ENCODE results near the gene SLC4A4.

SLC4A4 gene

DNA sequence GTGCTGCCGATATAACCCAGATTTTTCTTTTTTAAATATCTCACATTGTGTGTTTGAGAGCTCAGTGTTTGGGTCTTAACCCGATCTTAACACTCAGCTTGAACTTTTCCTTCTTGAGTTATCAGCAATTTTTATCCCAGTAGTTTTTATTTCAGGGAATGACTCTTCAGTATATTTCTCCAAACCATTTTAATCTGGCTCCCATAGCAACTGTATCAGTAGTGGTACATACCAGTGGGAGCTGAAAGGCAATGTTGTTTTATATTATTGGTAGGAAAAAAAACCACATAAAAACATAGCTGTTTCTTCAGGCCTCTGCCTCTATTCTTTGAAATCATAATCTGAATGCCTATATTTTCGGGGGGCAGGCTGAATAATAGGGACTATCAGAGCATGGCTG is 111.1 kb downstream of the SLC4A4 start:
- DNase-seq, result no peak
- TF ChIP-seq GATA1 (IDR thresholded peaks at IDR 0.05; ENCODE audit: low read depth, low read length), result no peak
- TF ChIP-seq POLR2A (IDR thresholded peaks at IDR 0.05; ENCODE audit: low read length), result no peak

DNA sequence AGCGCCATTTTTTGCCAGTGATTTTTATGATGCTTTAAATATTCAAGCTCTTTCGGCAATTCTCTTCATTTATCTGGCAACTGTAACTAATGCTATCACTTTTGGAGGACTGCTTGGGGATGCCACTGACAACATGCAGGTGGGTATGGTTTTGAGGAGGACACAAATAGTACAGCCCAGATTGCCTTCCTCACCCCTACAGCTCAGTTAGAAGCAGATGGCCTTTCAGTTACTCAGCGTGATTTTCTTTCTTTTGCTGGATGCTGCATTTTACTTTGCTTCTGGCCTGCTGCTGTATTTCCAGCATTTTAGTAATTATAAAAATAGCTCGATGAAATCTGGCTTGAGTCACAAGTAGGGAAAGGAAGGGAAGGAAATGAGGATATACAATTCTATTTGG is 114.7 kb downstream of the SLC4A4 start:
- no peak for DNase-seq
- TF ChIP-seq POLR2A (IDR thresholded peaks at IDR 0.05; ENCODE audit: low read length) (no peak), GATA1 (IDR thresholded peaks at IDR 0.05; ENCODE audit: low read depth, low read length) (no peak)

DNA sequence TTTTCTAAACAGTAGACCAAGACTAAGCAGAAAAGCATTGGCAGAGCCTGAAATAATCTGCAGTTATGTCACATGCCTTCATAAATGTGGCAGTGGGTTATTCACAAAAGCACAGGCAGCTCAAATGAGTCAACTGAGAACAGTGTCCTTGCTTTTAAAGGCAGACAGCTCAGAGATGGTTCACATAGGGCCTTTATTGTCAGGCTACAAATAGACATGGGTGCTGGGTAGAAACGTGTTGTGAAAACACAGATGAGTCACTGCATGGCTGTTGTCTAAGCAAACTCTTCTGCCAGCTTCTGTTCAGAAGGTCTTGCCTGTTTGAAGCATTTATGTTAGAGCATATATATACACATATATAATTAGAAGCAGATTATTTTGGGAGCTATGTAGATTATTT is 118.0 kb downstream of the SLC4A4 start:
- TF ChIP-seq GATA1 (IDR thresholded peaks at IDR 0.05; ENCODE audit: low read depth, low read length), result no peak
- no peak for TF ChIP-seq POLR2A (IDR thresholded peaks at IDR 0.05; ENCODE audit: low read length)
- no peak for DNase-seq

DNA sequence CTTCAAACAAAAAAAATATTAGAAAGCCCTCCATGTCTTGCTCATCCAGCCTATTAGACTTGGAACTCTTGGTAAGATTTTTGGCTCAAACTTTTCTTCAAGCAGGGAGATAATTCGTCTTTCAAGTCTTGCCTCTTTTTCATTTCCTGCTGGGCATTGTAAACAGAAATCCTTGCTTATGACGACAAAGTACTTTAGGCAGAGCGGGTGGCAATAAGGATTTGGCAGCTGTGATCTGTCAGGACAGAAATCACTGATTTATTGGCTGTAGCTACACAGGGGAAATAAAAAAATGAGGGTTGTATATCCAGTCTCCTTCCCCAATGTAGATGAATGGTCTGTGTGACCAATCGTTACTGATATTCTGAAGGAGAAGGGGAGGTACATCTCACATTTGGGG is 121.6 kb downstream of the SLC4A4 start:
- TF ChIP-seq GATA1 (IDR thresholded peaks at IDR 0.05; ENCODE audit: low read depth, low read length), result no peak
- TF ChIP-seq POLR2A (IDR thresholded peaks at IDR 0.05; ENCODE audit: low read length), result no peak

DNA sequence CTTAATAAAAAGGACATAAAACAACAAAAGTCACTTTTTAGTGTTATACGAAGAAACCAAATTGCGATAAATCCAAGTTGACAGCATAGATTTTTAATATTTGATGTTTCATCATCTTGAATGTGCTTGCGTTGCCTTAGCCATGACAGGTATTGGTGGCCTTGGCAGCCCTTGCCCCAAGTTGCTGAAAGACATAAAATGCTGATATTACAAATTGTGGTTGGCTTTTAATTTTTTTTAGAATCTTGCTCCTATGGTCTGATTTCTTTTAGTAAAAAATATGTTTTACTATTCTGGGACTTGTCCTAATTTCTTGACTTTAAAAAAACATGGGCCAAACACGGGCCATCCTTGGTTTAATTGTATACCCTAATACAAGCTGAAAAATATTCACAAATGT is 122.6 kb downstream of the SLC4A4 start:
- no peak for DNase-seq
- TF ChIP-seq POLR2A (IDR thresholded peaks at IDR 0.05; ENCODE audit: low read length), result no peak
- no peak for TF ChIP-seq GATA1 (IDR thresholded peaks at IDR 0.05; ENCODE audit: low read depth, low read length)

More for the DNA sequence above, 121.6 kb downstream of the SLC4A4 start:
- no peak for DNase-seq

DNA sequence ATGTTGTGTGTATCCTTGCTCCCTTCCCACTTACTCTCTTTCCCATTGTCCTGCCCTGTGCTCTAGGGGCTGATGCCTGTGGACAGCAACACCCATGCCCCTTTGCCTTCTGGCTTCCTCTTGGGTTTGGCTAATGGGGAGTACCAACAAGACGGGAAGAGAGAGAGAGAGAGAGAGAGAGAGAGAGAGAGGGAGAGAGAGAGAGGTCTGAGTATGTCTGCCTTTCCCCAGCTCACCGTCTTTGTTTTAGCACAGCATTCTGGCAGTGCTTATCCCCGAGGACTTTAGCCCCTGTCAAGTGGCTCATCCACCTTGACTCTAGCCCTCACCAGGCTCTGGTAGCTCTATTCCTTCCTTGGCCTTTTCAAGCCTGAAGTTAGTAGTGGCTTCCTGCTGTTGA is 128.0 kb downstream of the SLC4A4 start:
- TF ChIP-seq GATA1 (IDR thresholded peaks at IDR 0.05; ENCODE audit: low read depth, low read length) (no peak), POLR2A (IDR thresholded peaks at IDR 0.05; ENCODE audit: low read length) (no peak)
- no peak for DNase-seq

DNA sequence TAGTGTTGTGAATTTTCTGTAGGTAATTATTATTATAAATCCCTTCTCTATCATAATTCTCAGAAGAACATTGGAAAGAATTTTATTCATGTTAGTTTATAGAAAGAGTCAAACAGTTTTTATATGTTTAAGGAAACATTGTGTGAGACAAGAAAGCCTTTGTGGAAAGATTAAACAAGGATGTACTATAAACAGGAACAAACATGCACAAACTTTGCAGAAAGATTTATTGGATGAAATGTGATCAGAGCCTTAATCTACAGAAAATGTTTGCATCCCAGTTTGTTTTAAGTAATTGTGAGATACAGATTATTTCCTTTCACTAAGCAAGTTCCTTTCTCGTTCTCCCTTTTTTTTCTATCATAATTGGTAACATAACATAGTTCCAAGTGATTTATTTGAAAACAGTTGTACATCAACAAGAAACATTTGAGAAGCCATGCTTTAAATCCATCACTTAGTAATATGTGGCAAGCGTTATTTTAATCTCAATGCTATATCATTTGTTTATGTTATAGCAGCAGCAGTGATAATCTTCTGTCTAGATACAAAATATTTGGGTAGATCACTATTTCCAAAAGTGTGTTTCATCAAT is 129.4 kb downstream of the SLC4A4 start:
- no peak for TF ChIP-seq POLR2A (IDR thresholded peaks at IDR 0.05; ENCODE audit: low read length)
- TF ChIP-seq GATA1 (IDR thresholded peaks at IDR 0.05; ENCODE audit: low read depth, low read length), result no peak
- no peak for DNase-seq

DNA sequence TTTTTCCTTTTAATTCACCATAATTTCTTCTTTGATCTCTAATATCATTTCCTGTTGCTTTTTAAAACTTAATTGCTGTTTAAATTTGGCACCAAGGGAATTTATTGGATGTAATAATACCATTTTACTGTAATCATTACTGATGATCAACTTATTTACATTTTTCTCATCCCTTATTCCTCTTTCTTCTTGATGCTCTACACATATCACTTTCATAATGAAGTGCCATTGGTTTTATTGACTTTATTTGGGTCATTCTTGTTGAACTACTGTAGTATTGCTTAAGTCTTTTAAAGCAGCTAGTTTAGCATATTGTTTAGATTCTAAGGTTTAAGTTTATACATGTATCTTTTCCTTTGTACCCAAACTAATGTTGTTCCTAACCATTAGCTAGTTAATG is 130.7 kb downstream of the SLC4A4 start:
- TF ChIP-seq GATA1 (IDR thresholded peaks at IDR 0.05; ENCODE audit: low read depth, low read length) (no peak), POLR2A (IDR thresholded peaks at IDR 0.05; ENCODE audit: low read length) (no peak)
- no peak for DNase-seq

DNA sequence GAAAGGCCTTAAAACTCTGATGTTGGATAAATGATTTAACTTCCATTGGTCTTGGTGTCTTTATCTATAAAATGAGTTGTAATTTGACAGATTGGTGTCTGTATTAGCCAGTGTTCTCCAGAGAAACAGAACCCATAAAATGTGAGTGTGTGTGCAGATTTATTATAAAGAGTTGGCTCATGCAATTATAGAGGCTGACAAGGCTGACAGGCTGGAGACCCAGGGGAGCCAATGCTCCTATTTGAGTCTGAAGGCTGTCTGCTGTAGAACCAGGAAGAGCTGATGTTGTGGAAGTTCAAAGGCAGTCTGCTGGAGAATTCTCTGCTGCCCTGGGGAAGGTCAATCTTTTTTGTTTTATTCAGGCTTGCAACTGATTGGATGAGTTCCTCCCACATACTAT is 131.7 kb downstream of the SLC4A4 start:
- TF ChIP-seq GATA1 (IDR thresholded peaks at IDR 0.05; ENCODE audit: low read depth, low read length) (no peak), POLR2A (IDR thresholded peaks at IDR 0.05; ENCODE audit: low read length) (no peak)
- DNase-seq, result no peak

DNA sequence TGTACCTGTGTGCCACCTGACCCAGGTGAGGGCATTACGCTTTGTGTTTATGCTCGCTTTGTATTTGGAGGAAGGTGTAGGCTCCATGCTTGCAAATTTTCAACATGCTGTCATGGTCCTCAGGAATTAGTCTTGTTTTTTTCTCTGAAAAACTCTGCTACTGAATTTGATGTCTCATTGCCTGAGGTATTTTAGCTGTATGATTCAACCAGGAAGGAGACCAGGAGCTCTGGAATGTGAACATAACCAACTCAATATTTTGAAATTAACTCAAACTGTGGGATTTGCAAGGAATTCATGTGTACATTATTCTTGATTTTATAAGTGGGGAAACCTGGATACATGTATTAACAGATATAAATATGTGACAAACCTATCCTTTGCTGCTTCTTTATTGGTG is 134.1 kb downstream of the SLC4A4 start:
- TF ChIP-seq POLR2A (IDR thresholded peaks at IDR 0.05; ENCODE audit: low read length), result no peak
- DNase-seq, result no peak

DNA sequence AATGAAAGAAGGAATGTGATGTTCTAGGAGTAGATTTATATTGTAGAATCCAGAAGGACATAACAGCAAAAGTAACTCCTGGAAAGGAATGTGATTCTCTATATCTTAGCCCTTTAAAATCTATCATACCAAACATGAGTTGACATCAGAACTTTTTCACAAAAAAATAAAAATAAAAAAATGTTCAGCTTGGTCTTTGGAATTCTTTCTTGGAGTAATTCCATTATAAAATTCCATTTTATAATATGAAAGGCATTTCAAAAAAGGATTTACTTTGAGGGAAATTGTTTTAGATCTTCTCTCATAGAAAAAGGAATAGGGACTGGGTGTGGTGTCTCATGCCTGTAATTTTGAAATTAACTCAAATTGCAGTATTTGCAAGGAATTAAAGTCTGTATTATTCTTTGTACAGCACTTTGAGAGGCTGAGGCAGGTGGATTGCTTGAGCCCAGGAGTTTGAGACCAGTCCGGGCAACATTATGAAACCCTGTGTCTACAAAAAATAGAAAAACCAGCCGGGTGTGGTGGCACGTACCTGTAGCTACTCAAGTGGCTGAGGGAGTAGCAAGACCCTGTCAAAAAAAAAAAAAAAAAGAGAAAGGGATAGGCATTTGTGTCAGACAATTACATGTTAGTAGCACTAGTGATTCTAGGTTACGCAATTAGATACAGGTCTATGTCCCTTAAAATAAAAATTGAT is 134.9 kb downstream of the SLC4A4 start:
- no peak for TF ChIP-seq POLR2A (IDR thresholded peaks at IDR 0.05; ENCODE audit: low read length)
- TF ChIP-seq GATA1 (IDR thresholded peaks at IDR 0.05; ENCODE audit: low read depth, low read length), result no peak
- no peak for DNase-seq

DNA sequence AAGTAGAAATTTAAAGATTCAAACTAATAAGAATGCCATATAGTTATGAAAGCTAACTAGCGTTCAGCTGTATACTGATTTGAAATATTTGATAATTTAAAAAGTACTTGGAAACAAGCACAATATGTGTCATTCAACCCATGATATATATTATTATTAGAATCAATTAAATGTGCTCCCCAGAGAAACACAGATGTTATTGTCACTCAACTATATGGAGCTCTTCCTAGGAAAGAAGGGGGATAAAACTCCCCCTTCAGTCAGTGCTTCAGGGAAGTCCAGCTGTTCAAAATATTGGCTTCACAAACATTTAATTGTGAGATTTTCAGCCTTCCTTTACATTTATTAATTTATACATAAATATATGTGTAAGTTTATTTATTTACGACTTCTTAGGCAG is 135.9 kb downstream of the SLC4A4 start:
- TF ChIP-seq POLR2A (IDR thresholded peaks at IDR 0.05; ENCODE audit: low read length) (no peak), GATA1 (IDR thresholded peaks at IDR 0.05; ENCODE audit: low read depth, low read length) (no peak)
- DNase-seq, result no peak

DNA sequence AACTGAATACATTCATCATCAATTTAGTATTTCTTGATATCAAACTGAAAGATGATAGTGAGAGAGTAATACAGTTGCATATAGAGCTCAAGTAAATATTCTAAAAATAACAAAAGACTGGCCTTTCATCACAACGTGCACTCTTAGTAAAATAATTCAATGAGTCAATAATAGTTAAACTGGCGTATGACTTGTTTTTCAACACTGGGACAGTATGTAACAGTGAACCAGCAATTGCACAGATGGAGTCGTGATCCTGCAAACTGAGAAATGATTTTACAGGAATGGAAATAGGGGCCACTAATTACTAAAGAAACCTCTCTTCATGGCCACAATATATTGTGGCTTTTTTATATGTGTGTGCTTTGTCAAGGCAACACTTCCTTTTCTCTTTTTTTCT is 137.4 kb downstream of the SLC4A4 start:
- DNase-seq, result no peak
- TF ChIP-seq GATA1 (IDR thresholded peaks at IDR 0.05; ENCODE audit: low read depth, low read length) (no peak), POLR2A (IDR thresholded peaks at IDR 0.05; ENCODE audit: low read length) (no peak)

DNA sequence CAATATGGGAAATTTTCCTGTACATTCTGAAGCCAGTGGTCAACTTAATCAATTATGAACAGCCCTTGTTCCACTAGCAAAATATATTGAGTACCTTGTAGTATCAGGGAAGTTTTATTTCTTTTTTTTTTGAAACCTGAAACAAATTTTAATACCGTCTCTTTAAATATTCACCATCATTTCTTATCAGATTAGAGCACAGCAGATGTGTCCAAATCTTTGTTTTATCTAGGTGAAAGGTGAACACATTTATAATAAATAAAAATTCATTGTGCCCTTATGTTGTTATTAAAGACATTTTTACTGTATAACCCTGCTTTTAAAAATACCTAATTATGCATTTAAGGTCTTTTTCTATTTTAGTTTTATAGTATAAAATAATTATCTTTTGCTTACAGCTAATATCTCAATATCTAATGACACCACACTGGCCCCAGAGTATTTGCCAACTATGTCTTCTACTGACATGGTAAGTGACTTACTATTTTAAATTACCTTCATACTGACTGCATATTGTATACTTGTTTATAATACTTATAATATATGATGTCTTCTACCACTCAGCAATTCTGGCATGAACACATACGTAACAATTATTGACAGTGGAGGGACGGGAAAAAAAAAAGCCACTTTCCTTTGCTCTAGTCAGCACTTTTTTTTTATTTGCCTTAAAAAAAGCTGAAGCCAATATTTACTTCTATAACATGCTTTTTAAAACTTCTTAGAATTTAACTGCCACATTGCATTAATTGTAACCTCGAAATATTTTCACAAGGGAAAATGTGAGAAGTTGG is 147.9 kb downstream of the SLC4A4 start:
- TF ChIP-seq POLR2A (IDR thresholded peaks at IDR 0.05; ENCODE audit: low read length) (no peak), GATA1 (IDR thresholded peaks at IDR 0.05; ENCODE audit: low read depth, low read length) (no peak)
- no peak for DNase-seq

All from erythroblast (primary cell).